ENCODE measurements around the gene CAMSAP1. TPM values are rescaled to one million over a fixed set of nuclear protein-coding genes. Genes with fewer than 3 reads are reported as not detected.
A peak's percentile ranks its signal among the peaks of the same experiment; 100 is the strongest.

The CAMSAP1 gene
- total and polyA plus RNA-seq, 9 of the 15 experiments (the other 6 are each of a cell fraction or from before 2014, with no cell fraction given): 1.5 to 28.8 (median 14.3) TPM

DNA sequence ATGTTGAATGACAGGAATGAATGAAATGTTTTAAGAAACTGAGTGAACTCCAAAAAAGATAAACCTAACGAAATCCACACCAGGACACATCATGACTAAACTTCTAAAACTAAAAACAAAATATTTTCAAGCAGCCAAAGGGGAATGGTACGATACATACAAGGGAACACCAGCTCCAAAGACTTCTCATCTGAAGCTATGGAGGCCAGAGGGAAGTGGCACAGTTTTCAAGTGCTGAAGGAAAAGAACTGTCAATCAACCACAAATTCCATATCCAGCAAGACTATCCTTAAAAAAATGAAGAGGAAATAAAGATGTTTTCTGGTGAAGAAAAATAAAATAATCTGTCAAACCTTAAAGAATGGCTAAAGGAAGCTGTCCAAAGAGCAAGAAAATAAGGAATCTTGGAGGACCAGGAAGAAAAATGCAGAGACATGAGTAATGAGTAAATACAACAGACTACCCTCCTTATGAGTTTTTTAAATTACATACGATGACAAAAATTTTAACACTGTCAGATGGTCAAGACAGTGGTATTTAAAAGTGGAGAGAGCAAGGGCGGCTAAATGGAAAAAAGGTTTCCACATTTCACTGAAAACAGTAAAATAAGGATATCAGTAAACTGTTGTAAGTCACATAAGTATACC is 12.0 kb downstream of the CAMSAP1 start (continued):
- TF ChIP-seq ZNF133 (CRISPR knock-in tag; IDR thresholded peaks at IDR 0.05) (no peak), EGR1 (conservative IDR thresholded peaks at IDR 0.05) (no peak), CAMTA2 (CRISPR knock-in tag; conservative IDR thresholded peaks at IDR 0.05) (no peak), ZNF143 (CRISPR knock-in tag; IDR thresholded peaks at IDR 0.05) (no peak), ZNF41 (CRISPR knock-in tag; conservative IDR thresholded peaks at IDR 0.05) (no peak), HOXB6 (CRISPR knock-in tag; IDR thresholded peaks at IDR 0.05; ENCODE audit: borderline replicate concordance) (no peak), CBX1 (IDR thresholded peaks at IDR 0.05; ENCODE audit: low read depth) (no peak), NR3C1 (CRISPR knock-in tag; IDR thresholded peaks at IDR 0.05) (no peak), ARID1B (IDR thresholded peaks at IDR 0.05) (no peak), KAT7 (CRISPR knock-in tag; IDR thresholded peaks at IDR 0.05; ENCODE audit: borderline replicate concordance) (no peak), NFIX (CRISPR knock-in tag; IDR thresholded peaks at IDR 0.05; ENCODE audit: low read depth) (no peak), GABPA (tag; conservative IDR thresholded peaks at IDR 0.05; ENCODE audit: low read depth) (no peak), RBM14 (IDR thresholded peaks at IDR 0.05; ENCODE audit: borderline replicate concordance, insufficient read depth, low read depth, low read length) (no peak), SRSF7 (optimal IDR thresholded peaks at IDR 0.05; ENCODE audit: low read depth, low read length) (no peak), XRCC5 (IDR thresholded peaks at IDR 0.05; ENCODE audit: low read depth, low read length) (no peak), NELFE (IDR thresholded peaks at IDR 0.05; ENCODE audit: insufficient read depth, insufficient read length) (no peak), TAF15 (IDR thresholded peaks at IDR 0.05; ENCODE audit: low read depth, low read length) (no peak), NCOA2 (IDR thresholded peaks at IDR 0.05; ENCODE audit: partially characterized antibody in 2 of 2) (no peak), TRIM28 (IDR thresholded peaks at IDR 0.05) (peak; percentile 98), HEY1 (CRISPR knock-in tag; IDR thresholded peaks at IDR 0.05; ENCODE audit: borderline replicate concordance) (no peak), NFATC3 (IDR thresholded peaks at IDR 0.05) (no peak), SAFB2 (IDR thresholded peaks at IDR 0.05; ENCODE audit: borderline replicate concordance, low read depth, low read length, severe bottlenecking) (no peak), TRIM24 (IDR thresholded peaks at IDR 0.05) (peak; percentile 80 to 91), ZNF583 (CRISPR knock-in tag; IDR thresholded peaks at IDR 0.05) (no peak), ZNF354B (CRISPR knock-in tag; IDR thresholded peaks at IDR 0.05) (no peak)
- TF ChIP-seq, protein P1, sequence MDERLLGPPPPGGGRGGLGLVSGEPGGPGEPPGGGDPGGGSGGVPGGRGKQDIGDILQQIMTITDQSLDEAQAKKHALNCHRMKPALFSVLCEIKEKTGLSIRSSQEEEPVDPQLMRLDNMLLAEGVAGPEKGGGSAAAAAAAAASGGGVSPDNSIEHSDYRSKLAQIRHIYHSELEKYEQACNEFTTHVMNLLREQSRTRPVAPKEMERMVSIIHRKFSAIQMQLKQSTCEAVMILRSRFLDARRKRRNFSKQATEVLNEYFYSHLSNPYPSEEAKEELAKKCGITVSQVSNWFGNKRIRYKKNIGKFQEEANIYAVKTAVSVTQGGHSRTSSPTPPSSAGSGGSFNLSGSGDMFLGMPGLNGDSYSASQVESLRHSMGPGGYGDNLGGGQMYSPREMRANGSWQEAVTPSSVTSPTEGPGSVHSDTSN (CRISPR knock-in tag; IDR thresholded peaks at IDR 0.05; ENCODE audit: low read depth): no peak
- TF ChIP-seq, protein P1 (tag; conservative IDR thresholded peaks at IDR 0.05; ENCODE audit: low read depth): peak; percentile 80
- TF ChIP-seq, protein P2, sequence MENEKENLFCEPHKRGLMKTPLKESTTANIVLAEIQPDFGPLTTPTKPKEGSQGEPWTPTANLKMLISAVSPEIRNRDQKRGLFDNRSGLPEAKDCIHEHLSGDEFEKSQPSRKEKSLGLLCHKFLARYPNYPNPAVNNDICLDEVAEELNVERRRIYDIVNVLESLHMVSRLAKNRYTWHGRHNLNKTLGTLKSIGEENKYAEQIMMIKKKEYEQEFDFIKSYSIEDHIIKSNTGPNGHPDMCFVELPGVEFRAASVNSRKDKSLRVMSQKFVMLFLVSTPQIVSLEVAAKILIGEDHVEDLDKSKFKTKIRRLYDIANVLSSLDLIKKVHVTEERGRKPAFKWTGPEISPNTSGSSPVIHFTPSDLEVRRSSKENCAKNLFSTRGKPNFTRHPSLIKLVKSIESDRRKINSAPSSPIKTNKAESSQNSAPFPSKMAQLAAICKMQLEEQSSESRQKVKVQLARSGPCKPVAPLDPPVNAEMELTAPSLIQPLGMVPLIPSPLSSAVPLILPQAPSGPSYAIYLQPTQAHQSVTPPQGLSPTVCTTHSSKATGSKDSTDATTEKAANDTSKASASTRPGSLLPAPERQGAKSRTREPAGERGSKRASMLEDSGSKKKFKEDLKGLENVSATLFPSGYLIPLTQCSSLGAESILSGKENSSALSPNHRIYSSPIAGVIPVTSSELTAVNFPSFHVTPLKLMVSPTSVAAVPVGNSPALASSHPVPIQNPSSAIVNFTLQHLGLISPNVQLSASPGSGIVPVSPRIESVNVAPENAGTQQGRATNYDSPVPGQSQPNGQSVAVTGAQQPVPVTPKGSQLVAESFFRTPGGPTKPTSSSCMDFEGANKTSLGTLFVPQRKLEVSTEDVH (IDR thresholded peaks at IDR 0.05; ENCODE audit: low read depth, partially characterized antibody): no peak
